HepG2 (cell line): ENCODE measurements around the gene WRAP73. TPM values are rescaled to one million over a fixed set of nuclear protein-coding genes. Genes with fewer than 3 reads are reported as not detected.

Experiments used
- ATAC-seq: fragments of 200-7000 bp; cut with Tn5 transposase; 3 replicates; pipeline ENCODE4 v1.9.1; 2020; ENCODE audit warnings: mild to moderate bottlenecking, moderate library complexity
- BruUV-seq: library from RNA; stranded (reverse); fragments of 400-500 nt; replicated peaks from 2 replicates; lab custom pipeline; 2021; lab: Mats Ljungman, UMichigan
- CTCF ChIA-PET: fragments of 300-600 bp; formaldehyde crosslinking; extraction: SDS; loops from one replicate; lab custom pipeline; 2021; ENCODE audit warnings: low total read pairs, inconsistent platforms, low intra/inter-chr PET ratio; lab: Yijun Ruan, JAX
- POLR2A ChIA-PET: fragments of 350-600 bp; sonication (Branson Sonifier 250); formaldehyde crosslinking; loops from one replicate; lab custom pipeline; 2020; ENCODE audit warnings: antibody characterized with exemption, inconsistent platforms; lab: Yijun Ruan, JAX
- DNase-seq: peaks from one replicate; pipeline ENCODE4 v3.0.0-alpha.2; 2015; ENCODE audit warnings: low spot score
- FAIRE-seq: peaks from 3 replicates; lab custom pipeline; 2011; peaks lifted over from hg19 to GRCh38; lab: Jason Lieb, UNC
- H2AFZ ChIP-seq: one replicate; pipeline ENCODE4 v1.6.1; 2011; ENCODE audit warnings: low read length, inconsistent platforms
- H3K27ac ChIP-seq: fragments of 300-600 bp; 3 replicates; pipeline ENCODE4 v1.8.0; 2011; ENCODE audit warnings: mixed run types, mild to moderate bottlenecking, mixed read lengths, low read length, inconsistent platforms; ENCODE audit not compliant: insufficient read depth; ENCODE audit errors: extremely low read length
- H3K27me3 ChIP-seq, 2 experiments: fragments of 200-600 bp in 1 of 2; 2 replicates in 1 of 2; 3 replicates in 1 of 2; pipeline versions ENCODE4 v1.6.0 to v1.8.0; 2011; ENCODE audit warnings: low read length in 2 of 2, mild to moderate bottlenecking in 2 of 2, moderate library complexity in 2 of 2, inconsistent platforms in 1 of 2; ENCODE audit not compliant: insufficient read depth in 2 of 2, control insufficient read depth in 1 of 2
- H3K36me3 ChIP-seq, 2 experiments: fragments of 200-600 bp in 1 of 2; replicated peaks in 1 of 2; 2 replicates in 1 of 2; 3 replicates in 1 of 2; pipeline versions ENCODE4 v1.5.1 to v1.8.0; 2011; ENCODE audit warnings: low read length in 2 of 2, inconsistent platforms in 1 of 2; ENCODE audit not compliant: insufficient read depth in 2 of 2, control insufficient read depth in 1 of 2
- H3K4me1 ChIP-seq: 2 replicates; pipeline ENCODE4 v1.5.1; 2012; ENCODE audit warnings: low read length, inconsistent platforms; ENCODE audit not compliant: insufficient read depth
- H3K4me2 ChIP-seq: 2 replicates; pipeline ENCODE4 v1.6.0; 2011; ENCODE audit warnings: low read depth, low read length, inconsistent platforms
- H3K4me3 ChIP-seq, 3 experiments: fragments of 200-600 bp in 1 of 3; sonication (generic), shearing (Covaris generic) in 1 of 3; replicated peaks in 1 of 3; 2 replicates each; pipeline ENCODE4 v1.5.1; 2011 to 2016; ENCODE audit warnings: low read length in 3 of 3, inconsistent platforms in 2 of 3, low read depth in 2 of 3, mild to moderate bottlenecking in 2 of 3, control low read depth in 1 of 3, mixed read lengths in 1 of 3; ENCODE audit not compliant: insufficient read depth in 1 of 3
- H3K79me2 ChIP-seq: one replicate; pipeline ENCODE4 v1.6.1; 2011; ENCODE audit warnings: low read length, inconsistent platforms; ENCODE audit not compliant: insufficient read depth
- H3K9ac ChIP-seq: 2 replicates; pipeline ENCODE4 v1.6.0; 2011; ENCODE audit warnings: mild to moderate bottlenecking, low read depth, low read length, inconsistent platforms; ENCODE audit not compliant: insufficient read depth
- H3K9me3 ChIP-seq: 2 replicates; pipeline ENCODE4 v1.5.1; 2012; ENCODE audit warnings: mild to moderate bottlenecking, low read length
- H4K20me1 ChIP-seq: 2 replicates; pipeline ENCODE4 v1.6.0; 2011; ENCODE audit warnings: inconsistent platforms, mild to moderate bottlenecking, low read length, moderate library complexity; ENCODE audit not compliant: insufficient read depth
- CEBPZ ChIP-seq: IDR thresholded peaks from 2 replicates; pipeline ENCODE4 v1.6.1; 2012; ENCODE audit warnings: low read length, improper control_type of control experiment
- EP300 ChIP-seq, 3 experiments: sonication (generic) in 1 of 3; formaldehyde crosslinking in 1 of 3; IDR thresholded peaks; 2 replicates each; pipeline versions ENCODE4 v1.5.1 to v1.6.1; 2011 to 2020; ENCODE audit warnings: low read depth in 2 of 3, low read length in 2 of 3, borderline replicate concordance in 1 of 3, improper control_type of control experiment in 1 of 3, mild to moderate bottlenecking in 1 of 3, missing genetic modification reagents in 1 of 3, moderate library complexity in 1 of 3
- GLI4 ChIP-seq: sonication (generic); formaldehyde crosslinking; IDR thresholded peaks from 2 replicates; pipeline ENCODE4 v1.5.1; 2020; ENCODE audit warnings: missing genetic modification reagents, mild to moderate bottlenecking, moderate library complexity, borderline replicate concordance
- IRX3 ChIP-seq: sonication (generic); formaldehyde crosslinking; IDR thresholded peaks from 2 replicates; pipeline ENCODE4 v1.8.1; 2023; ENCODE audit warnings: mild to moderate bottlenecking, low read depth, missing genetic modification reagents, borderline replicate concordance
- RARA ChIP-seq: IDR thresholded peaks from 2 replicates; pipeline ENCODE4 v1.6.1; 2016; ENCODE audit warnings: missing genetic modification reagents, missing compliant biosample characterization
- RERE ChIP-seq: IDR thresholded peaks from 2 replicates; pipeline ENCODE4 v1.6.1; 2016; ENCODE audit warnings: low read depth, missing genetic modification reagents, missing compliant biosample characterization
- SAFB2 ChIP-seq: sonication (generic); formaldehyde crosslinking; IDR thresholded peaks from 2 replicates; pipeline ENCODE4 v1.5.1; 2020; ENCODE audit warnings: missing genetic modification reagents, low read depth, mild to moderate bottlenecking, borderline replicate concordance
- TRAFD1 ChIP-seq: sonication (generic); formaldehyde crosslinking; IDR thresholded peaks from 2 replicates; pipeline ENCODE4 v1.5.1; 2020; ENCODE audit warnings: missing genetic modification reagents, mild to moderate bottlenecking, borderline replicate concordance
- ZBTB34 ChIP-seq: sonication (generic); formaldehyde crosslinking; IDR thresholded peaks from 2 replicates; pipeline ENCODE4 v1.8.0; 2022; ENCODE audit warnings: mild to moderate bottlenecking, missing genetic modification reagents
- ZNF101 ChIP-seq: sonication (generic); formaldehyde crosslinking; IDR thresholded peaks from 2 replicates; pipeline ENCODE4 v1.4.0; 2020; ENCODE audit warnings: mild to moderate bottlenecking, low read depth, missing genetic modification reagents, borderline replicate concordance
- ZNF839 ChIP-seq: sonication (generic); formaldehyde crosslinking; IDR thresholded peaks from 2 replicates; pipeline ENCODE4 v1.4.0; 2020; ENCODE audit warnings: missing genetic modification reagents, mild to moderate bottlenecking, borderline replicate concordance
- WGBS: methylation state at CpG from one replicate; pipeline ENCODE4 v1.1.6; 2017; ENCODE audit warnings: low lambda C conversion rate; 5-methylcytosine and 5-hydroxymethylcytosine counted together
- in situ Hi-C: cut with HindIII; loops from 2 replicates; pipeline ENCODE4 v1.10.0; 2017; ENCODE audit warnings: low pct_unique_long_range_greater_than_20kb; ENCODE audit not compliant: extremely low pct_ligation_motif_present
- intact Hi-C: fragments of 100-400 bp; cut with micrococcal nuclease; formaldehyde crosslinking; loops from one replicate; pipeline ENCODE4 v1.10.0; 2022; ENCODE audit not compliant: unreplicated experiment
- polyA plus RNA-seq, 8 experiments: library from polyadenylated mRNA; depleted of rRNA in 3 of 8; stranded (reverse) in 7 of 8; unstranded in 1 of 8; fragments of >200 nt; fragmentation: Illumina TruSeq in 4 of 8; extraction: Trizol in 4 of 8; gene quantifications; 2 replicates each; pipeline versions ENCODE4 v1.2.1 to v1.2.3, GENCODE V29; 2011 to 2016; ENCODE audit warnings: low read depth in 4 of 8, missing spikeins in 1 of 8, mixed read lengths in 1 of 8; ENCODE audit not compliant: insufficient read depth in 1 of 8
- total RNA-seq, 5 experiments: library from RNA; depleted of rRNA; stranded (reverse); fragments of >200 nt; fragmentation: Illumina TruSeq; extraction: Trizol; gene quantifications; 2 replicates each; pipeline ENCODE4 v1.2.3, GENCODE V29; 2016; ENCODE audit warnings: low read depth in 1 of 5

Gene WRAP73
- total and polyA plus RNA-seq, 2 of the 13 experiments (the other 11 are each of a cell fraction or from before 2014, with no cell fraction given): 18.1 to 40.4 TPM

GRCh38 chr1:3657096-3657475 is 7.2 kb upstream of the WRAP73 start:
- H2AFZ ChIP-seq: no peak overlapping the region
- H3K4me3 ChIP-seq: no peak overlapping the region
- H3K79me2 ChIP-seq: no peaks in the 10 kb centered on the region
- CTCF ChIA-PET: no interaction called here
- no peaks in the 10 kb centered on the region for H4K20me1 ChIP-seq
- H3K27ac ChIP-seq: no peak overlapping the region
- in situ Hi-C loops: no loop called here
- no peaks in the 10 kb centered on the region for H3K36me3 ChIP-seq
- intact Hi-C loops: no loop called here
- DNase-seq (no peak), ATAC-seq (no peak), FAIRE-seq (no peak)
- TF ChIP-seq SAFB2 (CRISPR knock-in tag) (no peak), EP300 (IDR thresholded peaks at IDR 0.05; ENCODE audit: low read depth in 2 of 2, low read length in 2 of 2) (no peak), EP300 (CRISPR knock-in tag; IDR thresholded peaks at IDR 0.05; ENCODE audit: borderline replicate concordance) (no peak), ZBTB34 (CRISPR knock-in tag) (no peak), IRX3 (CRISPR knock-in tag) (no peak), ZNF101 (CRISPR knock-in tag) (no peak), RERE (CRISPR knock-in tag) (no peak), TRAFD1 (CRISPR knock-in tag) (no peak), ZNF839 (no peak), CEBPZ (no peak), RARA (CRISPR knock-in tag) (no peak), GLI4 (CRISPR knock-in tag) (no peak)
- no peaks in the 10 kb centered on the region for H3K9me3 ChIP-seq
- no peak overlapping the region for H3K4me2 ChIP-seq
- H3K4me1 ChIP-seq: peaks cover 12% of the 10 kb centered on the region
- POLR2A ChIA-PET: no interaction called here
- no TSS peak for BruUV-seq
- H3K27me3 ChIP-seq: peaks cover 2 to 6% of the 10 kb centered on the region in 2 experiments; a peak in 2 of 5 replicates
- H3K9ac ChIP-seq: no peak overlapping the region
- WGBS: 78% methylated on average over 6 of the region's 6 CpGs
